GM12892 (cell line): ENCODE data around the gene ARHGAP15.

Source experiments
- POLR2A ChIP-seq: IDR thresholded peaks from 2 replicates; pipeline ENCODE4 v1.6.1; 2011; ENCODE audit warnings: low read depth, low read length, control low read depth
- POLR2AphosphoS5 ChIP-seq: IDR thresholded peaks from 2 replicates; pipeline ENCODE4 v1.6.1; 2011; ENCODE audit warnings: low read depth, low read length, control low read depth

DNA sequence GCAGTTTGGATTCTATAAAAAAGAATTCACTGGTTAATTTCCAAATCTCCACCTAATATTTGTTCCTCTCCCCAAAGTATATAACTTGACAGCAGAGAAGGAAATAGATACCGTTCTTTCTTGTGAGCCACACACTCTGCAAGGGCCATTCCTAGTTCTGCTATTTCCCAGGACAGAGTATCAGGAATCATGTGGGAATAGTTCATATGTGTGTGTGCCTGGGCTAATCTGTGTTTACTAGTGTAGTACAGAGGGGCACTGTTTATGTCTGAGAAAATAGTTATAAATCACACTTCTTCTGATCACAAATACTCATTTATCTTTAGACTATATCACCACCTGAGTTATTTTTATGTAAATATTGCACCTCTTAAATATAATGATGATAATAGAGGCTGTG lies 296.7 kb downstream of the ARHGAP15 start:
- TF ChIP-seq POLR2AphosphoS5 (no peak), POLR2A (no peak)
